Activated naive CD4-positive, alpha-beta T cell treated with anti-CD3 and anti-CD28 coated beads, Interleukin-2, amount 50 U/mL, for 16 hours (primary cell): ENCODE data around the gene UMODL1.

Source experiments
- DNase-seq: peaks from one replicate; pipeline ENCODE4 v3.0.0-alpha.2; 2020

UMODL1 gene

GRCh38 chr21:42071146-42071737 lies at the start of gene UMODL1:
TSS of gene UMODL1 (plus strand) at chr21:42071317. CDS start at chr21:42071317, 0 bp downstream.
- DNase-seq = no peak

GRCh38 chr21:42021371-42022090 lies 49.6 kb upstream of the UMODL1 start:
- no peak for DNase-seq

GRCh38 chr21:42022091-42022430 lies 49.1 kb upstream of the UMODL1 start:
- no peak for DNase-seq

- no peak for DNase-seq
Observed at GRCh38 chr21:42022906-42023305, 48.2 kb upstream of the UMODL1 start.

- DNase-seq = no peak
Observed at GRCh38 chr21:42025376-42026081, 45.6 kb upstream of the UMODL1 start.

GRCh38 chr21:42026082-42026435 lies 45.1 kb upstream of the UMODL1 start:
- no peak for DNase-seq

- DNase-seq = no peak
Observed at GRCh38 chr21:42027085-42027821, 43.9 kb upstream of the UMODL1 start.

- DNase-seq = no peak
Observed at GRCh38 chr21:42027822-42028765, 43.0 kb upstream of the UMODL1 start.

GRCh38 chr21:42028766-42029425 lies 42.2 kb upstream of the UMODL1 start:
- no peak for DNase-seq

GRCh38 chr21:42030311-42030710 lies 40.8 kb upstream of the UMODL1 start:
- no peak for DNase-seq

- no peak for DNase-seq
Observed at GRCh38 chr21:42031241-42031640, 39.9 kb upstream of the UMODL1 start.

- no peak for DNase-seq
Observed at GRCh38 chr21:42031816-42032215, 39.3 kb upstream of the UMODL1 start.

GRCh38 chr21:42032266-42032665 lies 38.9 kb upstream of the UMODL1 start:
- no peak for DNase-seq

- DNase-seq = no peak
Observed at GRCh38 chr21:42032968-42033367, 38.1 kb upstream of the UMODL1 start.

- no peak for DNase-seq
Observed at GRCh38 chr21:42036313-42036712, 34.8 kb upstream of the UMODL1 start.

- DNase-seq = no peak
Observed at GRCh38 chr21:42037516-42037915, 33.6 kb upstream of the UMODL1 start.

- DNase-seq = no peak
Observed at GRCh38 chr21:42037943-42038342, 33.2 kb upstream of the UMODL1 start.

GRCh38 chr21:42038393-42038792 lies 32.7 kb upstream of the UMODL1 start:
- DNase-seq = no peak

- no peak for DNase-seq
Observed at GRCh38 chr21:42038826-42039425, 32.2 kb upstream of the UMODL1 start.

- no peak for DNase-seq
Observed at GRCh38 chr21:42039470-42039901, 31.6 kb upstream of the UMODL1 start.

- DNase-seq = no peak
Observed at GRCh38 chr21:42039911-42040351, 31.2 kb upstream of the UMODL1 start.
